Psoas muscle (tissue), 8 donors: ENCODE data around the gene IFI27. TPM values are rescaled to one million over a fixed set of nuclear protein-coding genes. Genes with fewer than 3 reads are reported as not detected.

Experiments
- ATAC-seq, 4 donors: fragments of 200-7000 bp; cut with Tn5 transposase; one replicate each; pipeline ENCODE4 v1.9.1; 2020; ENCODE audit warnings: moderate library complexity in 3 of 4, mild to moderate bottlenecking in 2 of 4
- DNase-seq, 2 donors: peaks; one replicate each; pipeline ENCODE4 v3.0.0-alpha.2; 2020
- H3K27ac ChIP-seq: fragments of 200-600 bp; one replicate; pipeline ENCODE4 v1.8.0; 2022
- H3K27me3 ChIP-seq, 3 donors: fragments of 200-600 bp in 1 of 3; one replicate each; pipeline versions ENCODE4 v1.6.1 to v1.8.0; 2013 to 2022; ENCODE audit warnings: low read length in 2 of 3, mild to moderate bottlenecking in 2 of 3, moderate library complexity in 1 of 3; ENCODE audit not compliant: insufficient read depth in 3 of 3
- H3K36me3 ChIP-seq, 2 donors: fragments of 200-600 bp in 1 of 2; one replicate each; pipeline versions ENCODE4 v1.6.1 to v1.8.0; 2013 to 2022; ENCODE audit warnings: low read depth in 1 of 2, mild to moderate bottlenecking in 1 of 2, moderate library complexity in 1 of 2; ENCODE audit not compliant: insufficient read depth in 1 of 2
- H3K4me1 ChIP-seq: fragments of 200-600 bp; one replicate; pipeline ENCODE4 v1.8.0; 2022
- H3K4me3 ChIP-seq: fragments of 200-600 bp; one replicate; pipeline ENCODE4 v1.8.0; 2022; ENCODE audit warnings: mild to moderate bottlenecking
- H3K9me3 ChIP-seq: fragments of 200-600 bp; one replicate; pipeline ENCODE4 v1.8.0; 2022
- CTCF ChIP-seq: fragments of 200-600 bp; IDR thresholded peaks from one replicate; pipeline ENCODE4 v1.8.0; 2022; ENCODE audit warnings: antibody characterized with exemption
- WGBS, 3 donors: extraction: QIAGEN DNeasy Blood & Tissue Kit; methylation state at CpG; one replicate each; pipeline versions ENCODE4 v1.1.6 to v1.1.7; 2013; 5-methylcytosine and 5-hydroxymethylcytosine counted together
- intact Hi-C, 2 donors: fragments of 100-400 bp; cut with DNase I; formaldehyde crosslinking; loops; one replicate each; pipeline versions ENCODE4 v1.11.0 to v1.14.2; 2022
- polyA plus RNA-seq, 3 donors: library from polyadenylated mRNA; stranded (reverse); fragments of 200-250 nt; gene quantifications; one replicate each; pipeline ENCODE4 v1.2.3, GENCODE V29; 2013
- total RNA-seq, 4 donors: library from RNA; stranded (reverse); fragmentation: NEBNext Ultra II Directional in 2 of 4; extraction: Animal tissue kit (Norgen Biotek cat#: 25700) in 2 of 4; gene quantifications; one replicate each; pipeline versions ENCODE4 v1.2.1 to v1.2.4, GENCODE V29; 2021 to 2023
- donor health status: healthy with polysubstance abuse.
- donor health status: DM: no; HTN: no; CAD: no; lungs with moderate emphysema.
- donor health status: Bipolar disorder and iron deficiency.
- donor health status: healthy.
- donor health status: DM: yes; HTN: yes; CAD: no.
- donor health status: DM: no; HTN: no; CAD: no.
- donor health status: DM: no; HTN: no; CAD: no.
- donor health status: DM: yes; HTN: yes; CAD: no.

The IFI27 gene
- total and polyA plus RNA-seq, 7 donors, result 52.8 to 229 (median 95.2) TPM

- Histone ChIP-seq H3K27me3 (no peaks in the 10 kb centered on the region), H3K9me3 (no peaks in the 10 kb centered on the region), H3K4me1 (no peaks in the 10 kb centered on the region), H3K27ac (no peak overlapping the region), H3K4me3 (no peak overlapping the region), H3K36me3 (peaks cover 0 to 16% of the 10 kb centered on the region in 2 donors)
- DNase-seq, result peak in 1 of 2 donors; percentile 58
- WGBS, 3 donors, result 67 to 79% (median 70%) methylated on average over 4 of the region's 4 CpGs
- peak in 2 of 4 donors; percentile 51 to 69 for ATAC-seq
- intact Hi-C loops, result no loop called here
- no peak for TF ChIP-seq CTCF
Observed at GRCh38 chr14:94100847-94101246, 9.7 kb upstream of the IFI27 start.

GRCh38 chr14:94101748-94102147, 8.8 kb upstream of the IFI27 start:
- ATAC-seq (peak in 1 of 4 donors; percentile 20), DNase-seq (peak in 1 of 2 donors; percentile 68)
- TF ChIP-seq CTCF, result no peak
- Histone ChIP-seq H3K27ac (no peak overlapping the region), H3K9me3 (no peaks in the 10 kb centered on the region), H3K27me3 (no peaks in the 10 kb centered on the region), H3K4me1 (no peaks in the 10 kb centered on the region), H3K36me3 (peaks cover 0 to 16% of the 10 kb centered on the region in 2 donors), H3K4me3 (no peak overlapping the region)
- WGBS, 3 donors, result 50 to 83% (median 65%) methylated on average over 10 of the region's 10 CpGs
- intact Hi-C loops, result no loop called here

- no peaks in the 10 kb centered on the region for H3K4me1 ChIP-seq
- DNase-seq (no peak), ATAC-seq (no peak)
- no peak overlapping the region for H3K27ac ChIP-seq
- TF ChIP-seq CTCF, result no peak
- WGBS, 3 donors, result 81 to 86% (median 86%) methylated on average over 8 of the region's 8 CpGs
- no peaks in the 10 kb centered on the region for H3K27me3 ChIP-seq
- H3K4me3 ChIP-seq, result no peak overlapping the region
- H3K36me3 ChIP-seq, result peaks cover 0 to 8% of the 10 kb centered on the region in 2 donors
- intact Hi-C loops, result no loop called here
- H3K9me3 ChIP-seq, result no peaks in the 10 kb centered on the region
Observed at GRCh38 chr14:94102768-94103482, 7.6 kb upstream of the IFI27 start.

- no peaks in the 10 kb centered on the region for H3K27me3 ChIP-seq
- ATAC-seq (no peak), DNase-seq (no peak)
- peaks cover 0 to 1% of the 10 kb centered on the region in 2 donors for H3K36me3 ChIP-seq
- H3K9me3 ChIP-seq, result no peaks in the 10 kb centered on the region
- WGBS, 3 donors, result 59 to 64% (median 63%) methylated on average over 7 of the region's 7 CpGs
- H3K4me1 ChIP-seq, result no peaks in the 10 kb centered on the region
- H3K27ac ChIP-seq, result no peak overlapping the region
- intact Hi-C loops, result no loop called here
- no peak for TF ChIP-seq CTCF
- no peak overlapping the region for H3K4me3 ChIP-seq
Observed at GRCh38 chr14:94103554-94104150, 6.9 kb upstream of the IFI27 start.
